ENCODE results near the gene AOPEP.

- TF ChIP-seq OVOL2 (CRISPR knock-in tag; IDR thresholded peaks at IDR 0.05; ENCODE audit: borderline replicate concordance) (no peak), SP1 (CRISPR knock-in tag; conservative IDR thresholded peaks at IDR 0.05) (no peak), ATF3 (CRISPR knock-in tag; conservative IDR thresholded peaks at IDR 0.05) (no peak), SMAD3 (CRISPR knock-in tag; IDR thresholded peaks at IDR 0.05; ENCODE audit: borderline replicate concordance) (no peak), CTCF (IDR thresholded peaks at IDR 0.05) (no peak), ZNF263 (CRISPR knock-in tag; IDR thresholded peaks at IDR 0.05; ENCODE audit: low read depth) (no peak), ZBTB21 (CRISPR knock-in tag; IDR thresholded peaks at IDR 0.05; ENCODE audit: borderline replicate concordance) (no peak), TEAD4 (CRISPR knock-in tag; IDR thresholded peaks at IDR 0.05) (no peak), FOXJ3 (CRISPR knock-in tag; IDR thresholded peaks at IDR 0.05; ENCODE audit: borderline replicate concordance) (no peak), AFF4 (CRISPR knock-in tag; IDR thresholded peaks at IDR 0.05; ENCODE audit: borderline replicate concordance) (no peak), SMAD4 (CRISPR knock-in tag; IDR thresholded peaks at IDR 0.05) (no peak), NR1H2 (CRISPR knock-in tag; IDR thresholded peaks at IDR 0.05) (no peak)
Observed at GRCh38 chr9:94818178-94818541, 91.7 kb downstream of the AOPEP start.

Data from WTC11 (cell line).